ENCODE measurements around the gene MAGEF1. TPM values are rescaled to one million over a fixed set of nuclear protein-coding genes. Genes with fewer than 3 reads are reported as not detected.

MAGEF1 gene
- total and polyA plus RNA-seq, 9 of the 15 experiments (the other 6 are each of a cell fraction or from before 2014, with no cell fraction given), result 1.5 to 39.1 (median 19.8) TPM

DNA sequence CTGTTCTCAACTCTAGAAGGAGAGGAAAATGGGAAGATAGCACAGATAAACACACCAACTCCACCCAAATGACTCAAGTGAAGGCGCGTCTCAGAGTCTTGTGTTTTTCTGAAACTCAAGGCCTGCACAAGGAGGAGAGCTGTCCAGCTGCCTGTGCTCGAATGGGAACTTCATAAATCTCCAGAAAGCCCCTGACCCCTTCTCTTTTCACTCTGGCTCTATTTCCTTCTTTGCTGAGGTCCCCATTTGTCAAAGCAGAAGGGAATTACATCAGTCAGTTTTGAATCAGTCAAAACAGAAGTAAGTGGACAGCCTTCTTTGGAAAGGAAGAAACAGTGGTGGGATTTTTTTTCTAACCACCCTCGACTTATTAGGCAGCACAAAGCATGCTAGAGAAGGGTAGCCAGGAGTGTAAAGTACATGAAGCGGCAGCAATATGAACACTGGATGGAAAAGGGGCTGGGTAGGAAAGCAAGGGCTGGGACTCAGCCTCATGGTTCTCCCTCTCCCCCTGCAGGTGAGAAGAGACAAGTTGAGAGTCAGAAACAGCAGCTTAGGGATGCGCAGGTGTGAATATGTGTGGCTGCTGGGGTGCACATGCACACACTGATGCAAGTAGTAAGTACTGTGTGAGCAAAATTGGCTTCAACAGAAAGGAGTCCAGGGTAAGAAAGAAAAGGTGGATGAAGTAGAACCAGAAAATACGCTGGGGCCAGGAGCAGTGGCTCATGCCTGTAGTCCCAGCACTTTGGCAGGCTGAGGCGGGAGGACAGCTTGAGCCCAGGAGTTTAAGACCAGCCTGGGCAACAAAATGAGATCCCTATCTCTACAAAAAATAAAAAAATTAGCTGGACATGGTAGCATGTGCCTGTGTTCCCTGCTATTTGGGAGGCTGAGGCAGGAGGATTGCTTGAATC, 36.6 kb upstream of the MAGEF1 start:
- Histone ChIP-seq H2AFZ (ENCODE audit: low read depth, low read length) (peak overlapping the region; percentile 92), H3K4me1 (replicated peaks in 1 of 2; ENCODE audit: control insufficient read depth in 2 of 2, insufficient read depth in 2 of 2, low read length in 2 of 2) (peaks cover 0 to 30% of the 10 kb centered on the region in 2 experiments; a peak in 4 of 5 replicates), H3K27ac (ENCODE audit: extremely low read depth, low read depth, low read length) (peak overlapping the region; percentile 56), H3K27me3 (ENCODE audit: control insufficient read depth in 2 of 2, insufficient read depth in 2 of 2, low read length in 2 of 2) (peaks cover 0 to 3% of the 10 kb centered on the region in 2 experiments; a peak in 2 of 5 replicates), H3K4me2 (ENCODE audit: insufficient read depth, low read length) (peak overlapping the region; percentile 76), H3K79me2 (ENCODE audit: control insufficient read depth, insufficient read depth, low read length) (no peaks in the 10 kb centered on the region), H3K36me3 (ENCODE audit: control insufficient read depth, insufficient read depth, low read length) (no peaks in the 10 kb centered on the region), H3K9ac (ENCODE audit: insufficient read depth in 1 of 2, low read depth in 2 of 2, low read length in 2 of 2) (peak overlapping the region in 1 of 2 experiments; percentile 56; a peak in 2 of 4 replicates), H3K4me3 (no peak overlapping the region), H3K9me3 (replicated peaks; ENCODE audit: control insufficient read depth, insufficient read depth, low read depth, low read length) (no peaks in the 10 kb centered on the region), H3K9me1 (ENCODE audit: control insufficient read depth, insufficient read depth, low read length) (no peaks in the 10 kb centered on the region), H4K20me1 (replicated peaks; ENCODE audit: control insufficient read depth, insufficient read depth, low read length) (no peaks in the 10 kb centered on the region)
- intact Hi-C loops (cut with micrococcal nuclease), result no loop called here
- FAIRE-seq (peak; percentile 91), DNase-seq (ENCODE audit: extremely low read depth in 1 of 4, low spot score in 3 of 4) (peak; percentile 49 to 71 (median 54)), ATAC-seq (peak; percentile 92)
- WGBS (ENCODE audit: insufficient coverage, low coverage, missing lambda C conversion rate), result 18% methylated on average over 8 of the region's 8 CpGs
- ChIA-PET CTCF (ENCODE audit: low intra/inter-chr PET ratio) (no interaction called here), POLR2A (no interaction called here)
- BruUV-seq (replicated peaks), result no TSS peak
- in situ Hi-C loops (cut with MboI), result no loop called here
- TF ChIP-seq, protein P1, sequence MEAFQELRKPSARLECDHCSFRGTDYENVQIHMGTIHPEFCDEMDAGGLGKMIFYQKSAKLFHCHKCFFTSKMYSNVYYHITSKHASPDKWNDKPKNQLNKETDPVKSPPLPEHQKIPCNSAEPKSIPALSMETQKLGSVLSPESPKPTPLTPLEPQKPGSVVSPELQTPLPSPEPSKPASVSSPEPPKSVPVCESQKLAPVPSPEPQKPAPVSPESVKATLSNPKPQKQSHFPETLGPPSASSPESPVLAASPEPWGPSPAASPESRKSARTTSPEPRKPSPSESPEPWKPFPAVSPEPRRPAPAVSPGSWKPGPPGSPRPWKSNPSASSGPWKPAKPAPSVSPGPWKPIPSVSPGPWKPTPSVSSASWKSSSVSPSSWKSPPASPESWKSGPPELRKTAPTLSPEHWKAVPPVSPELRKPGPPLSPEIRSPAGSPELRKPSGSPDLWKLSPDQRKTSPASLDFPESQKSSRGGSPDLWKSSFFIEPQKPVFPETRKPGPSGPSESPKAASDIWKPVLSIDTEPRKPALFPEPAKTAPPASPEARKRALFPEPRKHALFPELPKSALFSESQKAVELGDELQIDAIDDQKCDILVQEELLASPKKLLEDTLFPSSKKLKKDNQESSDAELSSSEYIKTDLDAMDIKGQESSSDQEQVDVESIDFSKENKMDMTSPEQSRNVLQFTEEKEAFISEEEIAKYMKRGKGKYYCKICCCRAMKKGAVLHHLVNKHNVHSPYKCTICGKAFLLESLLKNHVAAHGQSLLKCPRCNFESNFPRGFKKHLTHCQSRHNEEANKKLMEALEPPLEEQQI (IDR thresholded peaks at IDR 0.05), result no peak
- TF ChIP-seq FOSL1 (tag; conservative IDR thresholded peaks at IDR 0.05) (peak; percentile 79), EHMT2 (IDR thresholded peaks at IDR 0.05) (peak; percentile 79), ZNF766 (CRISPR knock-in tag; conservative IDR thresholded peaks at IDR 0.05) (0 out of 2 replicates have a peak, but pooled peaks have one; percentile 33), TRIM28 (IDR thresholded peaks at IDR 0.05) (0 out of 2 replicates have a peak, but pooled peaks have one; percentile 26), SIN3A (IDR thresholded peaks at IDR 0.05; ENCODE audit: borderline replicate concordance in 2 of 2, control insufficient read depth in 1 of 2, low read depth in 2 of 2, low read length in 2 of 2) (no peak), MEF2A (IDR thresholded peaks at IDR 0.05; ENCODE audit: control insufficient read depth, low read depth, low read length) (no peak), MED1 (CRISPR knock-in tag; IDR thresholded peaks at IDR 0.05; ENCODE audit: borderline replicate concordance) (no peak), L3MBTL2 (IDR thresholded peaks at IDR 0.05) (peak; percentile 63)
- TF ChIP-seq, protein P2, sequence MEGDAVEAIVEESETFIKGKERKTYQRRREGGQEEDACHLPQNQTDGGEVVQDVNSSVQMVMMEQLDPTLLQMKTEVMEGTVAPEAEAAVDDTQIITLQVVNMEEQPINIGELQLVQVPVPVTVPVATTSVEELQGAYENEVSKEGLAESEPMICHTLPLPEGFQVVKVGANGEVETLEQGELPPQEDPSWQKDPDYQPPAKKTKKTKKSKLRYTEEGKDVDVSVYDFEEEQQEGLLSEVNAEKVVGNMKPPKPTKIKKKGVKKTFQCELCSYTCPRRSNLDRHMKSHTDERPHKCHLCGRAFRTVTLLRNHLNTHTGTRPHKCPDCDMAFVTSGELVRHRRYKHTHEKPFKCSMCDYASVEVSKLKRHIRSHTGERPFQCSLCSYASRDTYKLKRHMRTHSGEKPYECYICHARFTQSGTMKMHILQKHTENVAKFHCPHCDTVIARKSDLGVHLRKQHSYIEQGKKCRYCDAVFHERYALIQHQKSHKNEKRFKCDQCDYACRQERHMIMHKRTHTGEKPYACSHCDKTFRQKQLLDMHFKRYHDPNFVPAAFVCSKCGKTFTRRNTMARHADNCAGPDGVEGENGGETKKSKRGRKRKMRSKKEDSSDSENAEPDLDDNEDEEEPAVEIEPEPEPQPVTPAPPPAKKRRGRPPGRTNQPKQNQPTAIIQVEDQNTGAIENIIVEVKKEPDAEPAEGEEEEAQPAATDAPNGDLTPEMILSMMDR (IDR thresholded peaks at IDR 0.05 in 2 of 3, conservative IDR thresholded peaks at IDR 0.05 in 1 of 3; ENCODE audit: insufficient read depth in 2 of 3, low read depth in 1 of 3, low read length in 3 of 3), result peak; percentile 64 to 73 (median 64)
